ENCODE data around the gene GABPB1.

Gene GABPB1

DNA sequence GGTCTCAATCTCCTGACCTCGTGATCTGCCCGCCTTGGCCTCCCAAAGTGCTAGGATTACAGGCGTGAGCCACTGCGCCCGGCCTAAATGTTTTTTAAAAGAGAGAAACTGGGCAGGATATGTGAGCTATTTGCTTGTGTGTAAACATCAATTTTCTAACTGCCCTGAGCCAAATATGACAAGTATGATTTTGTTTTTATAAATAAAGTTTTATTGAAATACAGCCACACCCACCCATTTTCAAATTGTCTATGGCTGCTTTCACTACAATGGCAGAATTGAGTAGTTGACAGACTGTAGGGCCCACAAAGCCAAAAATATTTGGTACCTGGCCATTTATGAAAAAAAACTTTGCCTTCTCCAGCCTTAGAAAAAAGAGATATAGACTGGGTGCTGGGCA lies 73.6 kb downstream of the GABPB1 start:
- no peak for DNase-seq (ENCODE audit: extremely low read depth in 1 of 2, low read depth in 1 of 2)

DNA sequence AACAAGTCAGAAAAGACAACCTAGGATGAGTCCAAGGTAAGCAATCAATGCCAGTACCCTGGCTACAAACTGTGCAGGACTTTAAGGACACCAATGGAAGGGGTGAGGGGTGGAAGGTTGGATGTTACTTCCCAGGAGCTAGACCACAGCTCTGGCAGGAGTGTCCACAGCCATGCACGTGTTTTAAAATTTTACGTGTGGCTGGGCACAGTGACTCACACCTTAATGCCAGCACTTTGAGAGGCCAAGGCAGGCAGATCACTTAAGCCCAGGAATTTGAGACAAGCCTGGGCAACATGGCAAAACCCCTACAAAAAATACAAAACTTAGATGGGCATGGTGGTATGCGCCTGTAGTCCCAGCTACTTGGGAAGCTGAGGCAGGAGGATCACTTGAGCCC lies 74.7 kb downstream of the GABPB1 start:
- no peak for DNase-seq (ENCODE audit: extremely low read depth in 1 of 2, low read depth in 1 of 2)

DNA sequence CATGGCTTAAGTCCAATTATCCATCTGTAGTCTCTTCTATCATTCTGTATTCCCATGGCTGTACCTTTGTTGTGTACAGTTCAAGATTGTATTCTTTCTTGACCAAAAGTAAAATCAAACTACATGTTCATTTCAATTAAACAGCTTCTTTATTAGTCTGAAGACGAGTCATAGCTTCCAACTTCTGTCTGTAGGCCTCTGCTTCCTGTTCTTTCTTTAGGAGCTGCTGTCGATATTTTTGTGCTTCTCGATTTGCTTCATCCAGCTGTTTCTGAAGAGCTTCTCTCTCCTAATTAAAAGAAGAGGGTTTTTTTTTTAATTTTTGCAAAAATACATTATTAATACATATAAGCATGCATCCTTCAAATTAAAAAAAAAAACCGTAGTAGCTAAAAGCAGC lies 76.5 kb downstream of the GABPB1 start:
- DNase-seq (ENCODE audit: extremely low read depth in 1 of 2, low read depth in 1 of 2), result no peak

DNA sequence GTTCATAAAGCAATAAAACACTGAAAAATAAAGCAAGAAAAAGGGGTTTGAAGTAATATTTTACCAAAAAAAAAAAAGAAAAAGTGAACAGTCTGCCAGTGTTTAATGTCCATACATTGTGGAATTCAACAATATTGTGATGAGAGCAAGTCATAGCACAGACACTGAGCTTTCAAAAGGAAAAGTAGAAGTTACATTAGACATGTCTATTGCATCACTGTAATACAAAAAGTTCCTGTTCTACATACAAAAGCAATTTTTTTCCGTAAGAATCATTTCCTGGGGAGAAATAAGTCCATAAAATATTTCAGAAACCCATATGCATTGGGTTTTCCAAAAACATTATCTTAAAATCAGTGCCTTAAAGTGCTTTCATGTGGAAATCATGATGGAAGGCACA lies 77.6 kb downstream of the GABPB1 start:
- no peak for DNase-seq (ENCODE audit: extremely low read depth in 1 of 2, low read depth in 1 of 2)

- DNase-seq (ENCODE audit: extremely low read depth in 1 of 2, low read depth in 1 of 2), result no peak
Observed at GRCh38 chr15:50275908-50276307, 79.1 kb downstream of the GABPB1 start.

- DNase-seq (ENCODE audit: extremely low read depth in 1 of 2, low read depth in 1 of 2), result no peak
Observed at GRCh38 chr15:50275091-50275490, 79.9 kb downstream of the GABPB1 start.

- DNase-seq (ENCODE audit: extremely low read depth in 1 of 2, low read depth in 1 of 2), result no peak
Observed at GRCh38 chr15:50267577-50267976, 87.4 kb downstream of the GABPB1 start.

- no peak for DNase-seq (ENCODE audit: extremely low read depth in 1 of 2, low read depth in 1 of 2)
Observed at GRCh38 chr15:50265620-50266019, 89.4 kb downstream of the GABPB1 start, which contains the start of gene HDC. Gene HDC (minus strand): TSS chr15:50265726. CDS start chr15:50265623, 103 bp downstream.

GRCh38 chr15:50262533-50262932 lies 92.5 kb downstream of the GABPB1 start:
- peak in 1 of 2 donors; percentile 62 for DNase-seq (ENCODE audit: extremely low read depth in 1 of 2, low read depth in 1 of 2)

GRCh38 chr15:50261981-50262380 lies 93.0 kb downstream of the GABPB1 start:
- DNase-seq (ENCODE audit: extremely low read depth in 1 of 2, low read depth in 1 of 2), result no peak

DNA sequence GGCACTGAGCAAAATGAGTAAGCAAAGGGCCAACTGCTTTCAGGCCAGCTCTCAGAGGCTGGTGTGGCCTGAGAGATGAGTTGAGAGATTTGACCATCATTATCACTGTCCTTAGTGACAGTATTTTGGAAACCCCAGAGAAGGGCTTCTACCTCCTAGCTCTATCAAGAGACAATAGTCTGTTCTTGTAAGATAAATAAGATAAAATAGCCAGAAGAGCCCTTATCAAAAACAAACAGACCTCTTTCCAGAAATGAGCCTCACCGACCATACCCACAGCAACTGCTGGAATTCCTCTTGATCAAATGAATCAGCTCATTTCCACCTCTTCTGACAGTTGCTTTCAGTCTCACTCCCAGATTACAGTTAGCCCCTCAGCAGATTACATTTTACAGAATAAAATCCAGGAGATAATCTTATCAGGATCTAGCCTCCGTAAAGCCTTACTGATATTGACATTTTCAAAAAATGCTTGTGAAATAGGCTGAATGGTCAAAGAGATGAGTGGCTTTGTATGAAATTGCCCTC lies 94.0 kb downstream of the GABPB1 start:
- no peak for DNase-seq (ENCODE audit: extremely low read depth in 1 of 2, low read depth in 1 of 2)

GRCh38 chr15:50259276-50259675 lies 95.7 kb downstream of the GABPB1 start:
- no peak for DNase-seq (ENCODE audit: extremely low read depth in 1 of 2, low read depth in 1 of 2)

DNA sequence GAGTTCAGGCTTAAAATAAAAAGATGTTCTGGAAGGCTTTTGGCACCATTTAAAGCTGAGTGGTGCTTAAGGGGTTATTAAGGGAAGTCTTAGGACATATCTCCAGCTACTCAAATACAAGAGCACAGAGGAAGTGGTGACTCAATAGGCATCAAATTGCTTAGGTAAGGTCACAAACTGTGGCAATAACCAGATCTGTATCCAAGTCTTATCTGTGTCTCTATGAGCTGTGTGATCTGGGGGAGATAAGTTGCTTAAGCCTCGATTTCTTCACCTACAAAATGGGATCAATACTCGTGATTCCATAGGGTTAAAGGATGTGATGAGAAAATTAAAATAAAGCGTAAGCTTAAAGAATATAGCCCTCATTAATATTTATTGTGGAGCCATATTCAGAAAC lies 97.1 kb downstream of the GABPB1 start:
- DNase-seq (ENCODE audit: extremely low read depth in 1 of 2, low read depth in 1 of 2), result no peak

- no peak for DNase-seq (ENCODE audit: extremely low read depth in 1 of 2, low read depth in 1 of 2)
Observed at GRCh38 chr15:50257332-50257731, 97.7 kb downstream of the GABPB1 start.

GRCh38 chr15:50256188-50257041 lies 98.6 kb downstream of the GABPB1 start:
- no peak for DNase-seq (ENCODE audit: extremely low read depth in 1 of 2, low read depth in 1 of 2)

- DNase-seq (ENCODE audit: extremely low read depth in 1 of 2, low read depth in 1 of 2), result no peak
Observed at GRCh38 chr15:50252556-50252955, 102.4 kb downstream of the GABPB1 start.

- no peak for DNase-seq (ENCODE audit: extremely low read depth in 1 of 2, low read depth in 1 of 2)
Observed at GRCh38 chr15:50251638-50252182, 103.3 kb downstream of the GABPB1 start.

- DNase-seq (ENCODE audit: extremely low read depth in 1 of 2, low read depth in 1 of 2), result no peak
Observed at GRCh38 chr15:50250760-50251394, 104.1 kb downstream of the GABPB1 start.

- no peak for DNase-seq (ENCODE audit: extremely low read depth in 1 of 2, low read depth in 1 of 2)
Observed at GRCh38 chr15:50249704-50250103, 105.3 kb downstream of the GABPB1 start.

DNA sequence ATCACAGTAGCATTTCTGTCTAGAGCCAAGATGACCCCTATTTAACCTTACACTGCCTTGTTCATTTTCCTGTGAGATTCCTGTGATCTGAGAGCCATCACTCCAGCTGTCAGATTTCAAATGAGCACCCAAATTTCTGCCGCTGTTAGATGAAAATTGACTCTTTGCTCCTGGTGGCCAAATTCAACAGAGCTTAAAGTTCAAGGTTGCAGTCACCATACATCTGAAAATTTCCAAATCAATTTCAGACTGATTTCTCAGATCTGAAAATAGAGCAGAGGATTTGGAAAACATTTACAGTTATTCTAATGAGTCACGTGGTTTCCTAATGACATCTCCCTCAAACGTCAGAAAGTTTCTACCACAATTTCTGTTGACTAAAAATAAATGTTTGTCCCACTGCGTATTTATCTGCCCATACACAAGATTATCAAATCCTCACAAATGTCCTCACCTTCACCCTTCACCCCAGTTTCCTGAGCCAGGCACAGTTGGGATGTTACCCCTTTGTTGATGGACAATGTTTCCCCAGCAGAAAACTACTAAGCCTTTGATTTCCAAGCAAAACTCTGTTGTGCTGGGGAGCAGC lies 105.9 kb downstream of the GABPB1 start:
- no peak for DNase-seq (ENCODE audit: extremely low read depth in 1 of 2, low read depth in 1 of 2)

Data from stimulated activated CD8-positive, alpha-beta memory T cell treated with anti-CD3 and anti-CD28 coated beads, Interleukin-7, amount 100 ng/mL, for 48 hours (primary cell).